Neural cell (in vitro differentiated cells): ENCODE results near the gene BTBD7. TPM values are rescaled to one million over a fixed set of nuclear protein-coding genes. Genes with fewer than 3 reads are reported as not detected.

Source experiments
- H2AFZ ChIP-seq: fragments of 200-600, 300-800 bp; sonication (generic), shearing (Covaris generic); 2 replicates; pipeline ENCODE4 v1.6.0; 2014; ENCODE audit warnings: low read depth, mild to moderate bottlenecking, antibody characterized with exemption, low read length, moderate library complexity
- H3F3A ChIP-seq: fragments of 200-600 bp; shearing (Covaris generic); 2 replicates; pipeline ENCODE4 v1.6.1; 2016; ENCODE audit warnings: mild to moderate bottlenecking, moderate library complexity, mixed read lengths, antibody characterized with exemption, low read length; ENCODE audit not compliant: insufficient read depth, poor library complexity, severe bottlenecking
- H3K27ac ChIP-seq: fragments of 200-600, 300-800 bp; sonication (generic), shearing (Covaris generic); 2 replicates; pipeline ENCODE4 v1.5.1; 2014; ENCODE audit warnings: mild to moderate bottlenecking, low read length, moderate library complexity
- H3K27me3 ChIP-seq: fragments of 300-800, 200-600 bp; sonication (generic), shearing (Covaris generic); 2 replicates; pipeline ENCODE4 v1.6.0; 2014; ENCODE audit warnings: mild to moderate bottlenecking, low read depth, low read length, moderate library complexity; ENCODE audit not compliant: insufficient read depth
- H3K36me3 ChIP-seq: fragments of 300-800, 200-600 bp; sonication (generic), shearing (Covaris generic); 2 replicates; pipeline ENCODE4 v1.5.1; 2014; ENCODE audit warnings: mild to moderate bottlenecking, antibody characterized with exemption, low read length, moderate library complexity; ENCODE audit not compliant: insufficient read depth
- H3K4me2 ChIP-seq: fragments of 300-800, 200-600 bp; sonication (generic), shearing (Covaris generic); 2 replicates; pipeline ENCODE4 v1.6.0; 2014; ENCODE audit warnings: mild to moderate bottlenecking, low read length
- H3K4me3 ChIP-seq: fragments of 300-800, 200-600 bp; sonication (generic), shearing (Covaris generic); 2 replicates; pipeline ENCODE4 v1.5.1; 2014; ENCODE audit warnings: mild to moderate bottlenecking, low read length, moderate library complexity
- H3K79me2 ChIP-seq: fragments of 200-600 bp; shearing (Covaris generic); replicated peaks from 2 replicates; pipeline ENCODE4 v1.6.0; 2014; ENCODE audit warnings: mild to moderate bottlenecking, low read length, moderate library complexity; ENCODE audit not compliant: insufficient read depth
- H3K9ac ChIP-seq: fragments of 300-800, 200-600 bp; sonication (generic), shearing (Covaris generic); 2 replicates; pipeline ENCODE4 v1.6.1; 2016; ENCODE audit warnings: mild to moderate bottlenecking, low read length, mixed read lengths
- H3K9me2 ChIP-seq: fragments of 200-600 bp; shearing (Covaris generic); 2 replicates; pipeline ENCODE4 v1.6.1; 2016; ENCODE audit warnings: mild to moderate bottlenecking, low read length, mixed read lengths; ENCODE audit not compliant: insufficient read depth
- H3K9me3 ChIP-seq: fragments of 200-600, 300-800 bp; sonication (generic), shearing (Covaris generic); 2 replicates; pipeline ENCODE4 v1.6.1; 2016; ENCODE audit warnings: mild to moderate bottlenecking, mixed run types, low read length, moderate library complexity, mixed read lengths
- H4K20me1 ChIP-seq: fragments of 200-600 bp; shearing (Covaris generic); 2 replicates; pipeline ENCODE4 v1.6.1; 2016; ENCODE audit warnings: mild to moderate bottlenecking, mixed run types; ENCODE audit not compliant: insufficient read depth
- TAF1 ChIP-seq: IDR thresholded peaks from 2 replicates; pipeline ENCODE4 v1.6.1; 2012; ENCODE audit warnings: low read depth
- polyA plus RNA-seq: library from polyadenylated mRNA; depleted of rRNA; stranded (reverse); fragments of >200 nt; gene quantifications from 2 replicates; pipeline ENCODE4 v1.2.3, GENCODE V29; 2014
- TF ChIP-seq, protein P1 (sequence below): IDR thresholded peaks from 2 replicates; pipeline ENCODE4 v1.6.1; 2012; ENCODE audit warnings: borderline replicate concordance

The BTBD7 gene
- polyA plus RNA-seq, 1 donor from 2014 or later: 11.5 TPM

DNA sequence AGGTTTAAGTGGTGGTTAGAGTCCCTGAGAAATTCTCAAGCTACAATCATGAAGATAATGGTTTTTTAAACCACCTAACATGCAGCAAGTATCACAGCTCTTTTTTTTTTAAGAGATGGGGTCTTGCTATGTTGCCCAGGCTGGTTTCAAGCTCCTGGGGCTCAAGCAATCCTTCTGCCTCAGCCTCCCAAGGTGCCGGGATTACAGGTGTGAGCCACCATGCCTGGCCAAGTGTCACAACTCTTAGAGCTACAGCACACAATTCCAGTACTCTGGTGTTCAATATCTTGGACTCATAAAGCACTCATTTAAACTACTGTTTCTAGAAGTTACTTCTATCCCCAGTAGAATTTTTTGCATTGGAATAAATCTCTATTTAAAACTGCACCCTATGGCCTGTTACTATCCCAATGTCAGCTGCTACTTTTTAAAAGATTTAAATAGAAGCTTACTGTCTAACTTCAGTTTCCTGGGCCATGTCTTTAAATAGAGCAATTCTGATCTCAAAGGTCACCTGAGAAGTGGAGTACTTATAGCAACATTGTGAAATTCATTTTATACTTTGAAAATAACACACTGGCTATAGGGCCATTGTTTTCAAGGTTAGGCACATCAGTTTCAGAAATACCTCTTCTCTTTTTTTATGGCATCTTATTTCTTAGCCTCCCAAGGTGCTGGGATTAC lies 137.4 kb downstream of the BTBD7 start:
- Histone ChIP-seq H4K20me1 (no peaks in the 10 kb centered on the region), H3K9me3 (no peaks in the 10 kb centered on the region), H3K36me3 (no peaks in the 10 kb centered on the region), H3K4me2 (no peak overlapping the region), H3K27me3 (no peaks in the 10 kb centered on the region), H3K79me2 (no peaks in the 10 kb centered on the region), H3K27ac (no peak overlapping the region), H3K9ac (no peak overlapping the region), H3F3A (no peaks in the 10 kb centered on the region), H3K4me3 (no peak overlapping the region), H3K9me2 (no peaks in the 10 kb centered on the region), H2AFZ (no peak overlapping the region)
- TF ChIP-seq, protein P1, sequence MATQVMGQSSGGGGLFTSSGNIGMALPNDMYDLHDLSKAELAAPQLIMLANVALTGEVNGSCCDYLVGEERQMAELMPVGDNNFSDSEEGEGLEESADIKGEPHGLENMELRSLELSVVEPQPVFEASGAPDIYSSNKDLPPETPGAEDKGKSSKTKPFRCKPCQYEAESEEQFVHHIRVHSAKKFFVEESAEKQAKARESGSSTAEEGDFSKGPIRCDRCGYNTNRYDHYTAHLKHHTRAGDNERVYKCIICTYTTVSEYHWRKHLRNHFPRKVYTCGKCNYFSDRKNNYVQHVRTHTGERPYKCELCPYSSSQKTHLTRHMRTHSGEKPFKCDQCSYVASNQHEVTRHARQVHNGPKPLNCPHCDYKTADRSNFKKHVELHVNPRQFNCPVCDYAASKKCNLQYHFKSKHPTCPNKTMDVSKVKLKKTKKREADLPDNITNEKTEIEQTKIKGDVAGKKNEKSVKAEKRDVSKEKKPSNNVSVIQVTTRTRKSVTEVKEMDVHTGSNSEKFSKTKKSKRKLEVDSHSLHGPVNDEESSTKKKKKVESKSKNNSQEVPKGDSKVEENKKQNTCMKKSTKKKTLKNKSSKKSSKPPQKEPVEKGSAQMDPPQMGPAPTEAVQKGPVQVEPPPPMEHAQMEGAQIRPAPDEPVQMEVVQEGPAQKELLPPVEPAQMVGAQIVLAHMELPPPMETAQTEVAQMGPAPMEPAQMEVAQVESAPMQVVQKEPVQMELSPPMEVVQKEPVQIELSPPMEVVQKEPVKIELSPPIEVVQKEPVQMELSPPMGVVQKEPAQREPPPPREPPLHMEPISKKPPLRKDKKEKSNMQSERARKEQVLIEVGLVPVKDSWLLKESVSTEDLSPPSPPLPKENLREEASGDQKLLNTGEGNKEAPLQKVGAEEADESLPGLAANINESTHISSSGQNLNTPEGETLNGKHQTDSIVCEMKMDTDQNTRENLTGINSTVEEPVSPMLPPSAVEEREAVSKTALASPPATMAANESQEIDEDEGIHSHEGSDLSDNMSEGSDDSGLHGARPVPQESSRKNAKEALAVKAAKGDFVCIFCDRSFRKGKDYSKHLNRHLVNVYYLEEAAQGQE: no peak
- no peak for TF ChIP-seq TAF1

Other genes starting within 250 kb of the BTBD7 start
- 65.0 and 70.9 TPM in 2 replicates for gene ITPK1, start 217.1 kb downstream of the BTBD7 start, polyA plus RNA-seq
- 224 and 225 TPM in 2 replicates for gene MOAP1, start 148.1 kb downstream of the BTBD7 start, polyA plus RNA-seq
- 24.0 and 27.7 TPM in 2 replicates for gene LYSET, start 147.7 kb downstream of the BTBD7 start, polyA plus RNA-seq
- gene GON7, start 126.0 kb downstream of the BTBD7 start, polyA plus RNA-seq: 28.2 and 30.8 TPM in 2 replicates
- gene UBR7, start 125.8 kb downstream of the BTBD7 start, polyA plus RNA-seq: 34.8 and 36.9 TPM in 2 replicates
- gene COX8C, start 14.1 kb upstream of the BTBD7 start, polyA plus RNA-seq: not detected in 2 replicates
- 22.6 and 26.0 TPM in 2 replicates for gene UNC79, start 97.9 kb upstream of the BTBD7 start, polyA plus RNA-seq